Measurements from ENCODE around the gene PGAP6.
"Not testable (repeated sequence)": the region's sequence is repeated elsewhere in the genome, so short reads cannot be mapped to it uniquely, and the experiment has no call there.

Gene PGAP6

DNA sequence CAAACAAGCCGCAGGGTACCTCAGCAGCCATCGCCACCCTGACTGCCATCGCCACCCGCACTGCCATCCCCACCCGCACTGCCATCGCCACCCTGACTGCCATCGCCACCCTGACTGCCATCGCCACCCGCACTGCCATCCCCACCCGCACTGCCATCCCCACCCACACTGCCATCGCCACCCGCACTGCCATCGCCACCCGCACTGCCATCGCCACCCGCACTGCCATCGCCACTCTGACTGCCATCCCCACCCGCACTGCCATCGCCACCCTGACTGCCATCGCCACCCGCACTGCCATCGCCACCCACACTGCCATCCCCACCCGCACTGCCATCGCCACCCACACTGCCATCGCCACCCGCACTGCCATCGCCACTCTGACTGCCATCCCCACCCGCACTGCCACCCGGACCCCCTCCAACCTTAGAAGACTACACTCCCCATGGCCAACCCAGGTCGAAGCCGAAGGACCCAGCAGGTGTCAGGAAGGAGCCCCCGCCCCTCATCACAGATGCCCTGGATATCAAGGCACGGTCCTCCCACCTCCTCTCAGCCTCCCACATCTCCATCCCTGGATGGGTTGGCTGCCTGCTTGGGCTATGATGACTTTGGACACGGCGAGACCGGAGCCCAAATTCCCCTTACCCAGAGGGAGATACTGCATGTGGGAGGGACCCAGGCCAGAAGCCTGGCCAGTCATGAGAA, 3.5 kb downstream of the PGAP6 start:
- not testable (repeated sequence) for DNase-seq (ENCODE audit: low read depth)

DNA sequence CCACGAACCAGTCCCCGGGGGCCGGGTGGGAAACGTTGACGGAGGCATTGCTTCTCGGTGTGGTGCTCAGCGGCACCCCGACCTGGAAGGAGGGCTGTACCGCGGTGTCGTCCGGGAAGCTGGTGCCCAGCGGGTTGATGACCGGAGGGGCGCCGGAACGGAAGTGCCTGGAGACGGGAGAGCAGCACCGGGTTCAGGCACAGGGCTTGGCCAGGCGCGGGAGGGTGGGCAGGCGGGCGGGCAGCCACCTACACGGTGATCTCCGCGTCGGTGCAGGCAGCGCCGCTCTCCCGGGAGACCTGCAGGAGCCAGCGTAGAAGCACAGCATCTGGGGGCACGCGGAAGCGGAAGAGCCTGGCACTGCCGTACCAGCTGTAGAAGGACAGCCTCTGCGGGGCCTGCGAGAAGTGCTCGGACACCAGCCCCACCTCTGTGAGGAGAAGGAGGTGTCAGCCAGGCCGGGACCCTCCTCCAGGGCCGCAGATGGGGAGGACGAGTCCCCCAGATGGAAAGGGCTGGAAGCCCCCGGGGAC, 4.3 kb downstream of the PGAP6 start:
- DNase-seq (ENCODE audit: low read depth): no peak

DNA sequence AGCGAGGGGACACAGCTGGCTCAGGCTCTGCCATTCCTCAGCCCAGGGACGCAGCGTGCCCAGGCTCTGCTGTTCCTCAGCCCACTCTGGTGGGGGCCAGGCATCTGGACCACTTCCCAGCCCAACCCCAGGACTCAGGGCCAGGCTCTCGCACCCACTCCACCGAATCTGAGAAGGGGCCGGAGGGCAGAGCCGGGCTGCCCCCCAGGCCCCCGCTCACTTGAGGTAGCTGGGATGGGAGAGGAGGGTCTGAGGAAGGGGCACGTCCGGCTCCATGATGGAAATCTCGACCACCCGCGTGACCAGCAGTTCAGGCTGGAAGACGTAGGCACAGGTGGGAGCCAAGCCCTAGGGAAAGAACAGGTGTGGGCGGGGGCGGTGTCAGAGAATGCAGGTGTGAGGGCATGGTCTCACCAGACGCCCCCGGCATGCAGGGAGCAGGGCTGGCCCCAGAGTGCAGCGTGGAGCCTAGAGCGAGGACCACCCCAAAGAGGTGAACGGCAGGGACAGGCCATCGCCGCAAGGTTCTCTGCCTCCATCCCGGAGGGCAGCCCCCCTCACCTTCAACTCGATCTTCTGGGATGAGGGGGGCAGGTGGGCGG, 4.9 kb downstream of the PGAP6 start:
- no peak for DNase-seq (ENCODE audit: low read depth)

DNA sequence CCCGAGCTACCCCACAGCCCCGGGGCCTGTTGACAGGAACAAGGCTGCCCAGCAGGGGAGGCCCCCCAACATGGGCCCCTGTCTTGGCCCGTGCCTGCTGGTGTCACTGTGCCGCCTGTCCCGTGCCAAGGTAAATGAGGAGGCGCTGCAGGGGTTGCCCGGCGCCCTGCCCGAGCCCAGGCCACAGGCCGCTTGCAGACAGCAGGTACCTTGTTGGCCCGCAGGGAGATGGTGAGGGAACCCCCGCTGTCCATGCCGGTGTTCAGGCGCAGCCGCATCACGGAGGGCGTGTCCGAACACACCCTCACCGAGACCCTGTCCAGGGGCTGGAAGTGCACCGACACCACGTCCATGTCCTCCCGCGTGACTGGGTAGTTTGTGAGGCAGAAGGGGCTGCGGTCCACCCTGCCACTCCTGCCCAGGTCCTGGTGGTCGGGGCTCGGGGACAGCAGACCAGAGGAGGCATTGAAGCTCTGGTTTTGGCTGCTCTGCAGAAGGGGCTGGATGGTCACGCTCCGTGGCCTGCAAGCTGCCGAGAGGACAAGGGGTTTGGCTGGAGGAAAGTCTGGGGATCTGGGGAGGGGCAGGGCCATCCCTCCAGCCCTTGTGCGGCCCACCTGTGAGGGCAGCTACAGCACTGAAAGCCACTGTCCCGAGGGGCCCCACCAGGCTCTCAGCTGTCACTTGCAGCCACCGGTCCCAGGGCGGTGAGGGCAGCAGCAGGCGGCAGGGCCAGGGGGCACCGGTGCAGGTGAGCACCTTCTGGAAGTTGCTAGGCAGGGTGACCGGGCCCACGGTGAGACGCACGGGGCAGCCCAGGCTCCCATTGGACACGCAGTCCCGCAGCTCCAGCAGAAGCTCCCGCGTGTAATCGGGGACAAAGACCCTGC, 5.6 kb downstream of the PGAP6 start:
- no peak for DNase-seq (ENCODE audit: low read depth)

DNA sequence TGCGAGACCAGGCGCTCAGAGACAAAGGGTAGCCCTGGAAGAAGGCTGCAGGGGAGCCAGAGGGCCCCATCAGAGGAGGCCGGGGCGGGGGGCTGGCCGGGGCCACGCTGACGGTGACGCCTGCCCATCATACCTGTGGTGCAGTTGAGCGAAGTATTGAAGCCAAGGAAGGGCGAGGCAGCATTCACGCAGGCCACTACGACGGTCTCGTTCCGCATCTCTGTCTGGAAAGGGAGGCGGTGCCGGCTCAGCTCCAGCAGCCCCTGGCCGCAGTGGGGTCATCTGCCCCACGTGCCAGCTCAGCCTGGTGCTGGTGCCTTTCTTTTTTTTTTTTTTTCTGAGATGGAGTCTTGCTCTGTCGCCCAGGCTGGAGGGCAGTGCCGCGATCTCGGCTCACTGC, 6.6 kb downstream of the PGAP6 start:
- DNase-seq (ENCODE audit: low read depth): no peak

DNA sequence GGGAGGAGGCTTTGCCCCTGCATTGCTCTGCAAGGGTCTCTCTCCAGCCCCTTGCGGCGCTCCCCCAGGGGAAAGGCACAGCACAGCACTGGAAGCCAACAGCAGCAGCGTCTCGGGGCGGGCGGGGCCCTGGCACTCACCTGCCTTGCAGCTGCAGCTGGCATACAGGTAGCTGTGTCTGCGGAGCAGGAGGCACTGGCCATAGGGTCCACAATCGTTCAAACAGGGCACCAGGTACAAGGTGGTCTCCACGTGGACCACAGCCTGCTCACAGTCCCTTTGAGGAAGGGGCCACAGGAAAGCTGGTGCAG, 7.2 kb downstream of the PGAP6 start:
- no peak for DNase-seq (ENCODE audit: low read depth)

DNA sequence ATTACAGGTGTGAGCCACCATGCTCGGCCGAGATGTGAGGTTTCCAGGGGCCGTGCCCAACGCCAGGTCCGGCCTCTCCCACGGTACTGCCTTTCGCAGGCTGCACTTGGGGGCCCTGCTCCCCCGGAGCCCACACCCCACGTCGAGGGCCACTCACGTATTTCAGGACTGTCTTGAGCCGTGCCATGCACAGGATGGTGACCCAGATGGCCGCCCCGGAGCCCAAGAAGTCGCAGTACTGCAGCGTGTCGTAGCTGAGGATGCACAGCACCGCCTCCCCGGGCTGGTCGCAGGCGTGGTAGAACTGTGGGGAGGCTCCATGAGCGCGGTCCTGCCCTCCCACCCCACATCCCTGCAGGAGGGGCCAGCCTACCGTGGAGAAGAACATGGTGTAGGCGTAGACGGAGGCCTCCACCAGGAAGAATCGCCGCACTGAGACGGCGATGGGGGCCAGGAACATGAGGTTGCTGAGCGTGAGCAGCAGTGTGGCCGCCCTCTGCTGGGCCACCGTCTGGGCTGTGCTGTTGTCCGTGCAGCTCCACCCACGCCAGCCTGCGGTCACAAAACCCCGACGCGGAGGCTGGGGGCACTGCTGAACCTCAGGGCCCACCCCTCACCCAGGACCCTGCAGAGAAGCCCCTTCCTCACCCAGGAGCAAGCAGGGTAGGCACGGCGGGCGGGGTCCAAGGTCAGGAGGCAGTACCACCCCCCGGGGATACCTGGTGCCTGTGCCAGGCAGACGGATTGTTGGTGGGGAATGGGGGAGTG, 7.7 kb downstream of the PGAP6 start:
- no peak for DNase-seq (ENCODE audit: low read depth)

DNA sequence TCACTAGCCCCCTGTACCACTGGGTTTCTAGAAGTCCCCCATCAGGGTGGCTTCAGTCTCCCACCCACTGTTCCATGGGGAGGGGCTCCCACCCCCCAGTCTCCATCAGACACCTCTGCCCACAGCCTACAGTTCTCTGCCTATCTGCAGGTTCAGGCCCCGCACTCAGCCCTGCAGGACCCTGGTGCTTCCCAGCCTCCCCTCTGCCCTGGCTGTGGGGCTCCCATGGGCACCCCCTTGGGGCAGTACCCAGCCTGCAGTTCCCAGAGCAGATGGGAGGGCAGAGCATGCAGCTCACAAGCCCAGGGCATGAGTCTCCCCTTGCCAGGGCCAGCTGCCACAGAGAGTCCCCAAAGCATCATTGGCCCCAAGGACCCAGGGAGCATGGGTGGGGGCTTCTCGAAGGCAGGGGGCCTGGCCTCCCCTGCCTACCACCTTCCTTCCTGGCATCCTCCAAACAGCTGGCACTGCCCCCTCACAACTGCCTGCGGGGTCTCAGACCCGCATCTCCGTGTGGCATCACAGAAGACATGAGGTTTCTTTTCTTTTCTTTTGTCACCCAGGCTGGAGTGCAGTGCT, 8.7 kb downstream of the PGAP6 start:
- no peak for DNase-seq (ENCODE audit: low read depth)

DNA sequence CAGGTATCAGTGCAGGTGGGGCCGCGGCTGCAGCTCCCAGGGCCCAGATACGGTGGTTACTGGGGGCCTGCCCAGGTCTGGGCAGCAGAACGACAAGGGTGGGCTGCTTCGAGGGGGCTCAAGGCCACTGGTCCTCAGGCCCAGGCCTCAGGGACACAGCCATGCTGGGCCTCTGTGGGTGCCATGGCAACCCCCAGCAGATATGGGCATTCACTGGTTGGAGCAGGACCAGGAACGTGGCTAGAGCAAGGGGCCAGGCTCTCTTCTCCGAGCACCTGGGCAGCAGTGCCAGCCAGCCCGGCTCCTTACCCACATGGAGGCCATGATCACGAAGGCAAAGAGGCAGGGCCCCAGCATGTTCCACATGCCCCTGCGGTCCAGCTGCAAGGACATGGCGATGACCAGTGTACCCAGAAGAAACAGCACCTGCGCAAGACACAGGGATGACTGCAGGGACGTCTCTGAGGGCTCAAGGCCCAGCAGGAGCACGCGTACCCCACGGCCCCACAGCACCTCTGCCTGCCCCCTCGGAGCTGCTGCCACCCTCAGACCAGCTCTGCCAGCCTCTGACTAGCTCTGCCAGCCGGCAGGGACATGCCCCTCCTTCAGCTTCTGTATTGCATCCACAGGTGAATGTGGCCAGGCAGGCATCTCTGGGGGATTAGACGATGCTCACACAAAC, 9.3 kb downstream of the PGAP6 start:
- no peak for DNase-seq (ENCODE audit: low read depth)

DNA sequence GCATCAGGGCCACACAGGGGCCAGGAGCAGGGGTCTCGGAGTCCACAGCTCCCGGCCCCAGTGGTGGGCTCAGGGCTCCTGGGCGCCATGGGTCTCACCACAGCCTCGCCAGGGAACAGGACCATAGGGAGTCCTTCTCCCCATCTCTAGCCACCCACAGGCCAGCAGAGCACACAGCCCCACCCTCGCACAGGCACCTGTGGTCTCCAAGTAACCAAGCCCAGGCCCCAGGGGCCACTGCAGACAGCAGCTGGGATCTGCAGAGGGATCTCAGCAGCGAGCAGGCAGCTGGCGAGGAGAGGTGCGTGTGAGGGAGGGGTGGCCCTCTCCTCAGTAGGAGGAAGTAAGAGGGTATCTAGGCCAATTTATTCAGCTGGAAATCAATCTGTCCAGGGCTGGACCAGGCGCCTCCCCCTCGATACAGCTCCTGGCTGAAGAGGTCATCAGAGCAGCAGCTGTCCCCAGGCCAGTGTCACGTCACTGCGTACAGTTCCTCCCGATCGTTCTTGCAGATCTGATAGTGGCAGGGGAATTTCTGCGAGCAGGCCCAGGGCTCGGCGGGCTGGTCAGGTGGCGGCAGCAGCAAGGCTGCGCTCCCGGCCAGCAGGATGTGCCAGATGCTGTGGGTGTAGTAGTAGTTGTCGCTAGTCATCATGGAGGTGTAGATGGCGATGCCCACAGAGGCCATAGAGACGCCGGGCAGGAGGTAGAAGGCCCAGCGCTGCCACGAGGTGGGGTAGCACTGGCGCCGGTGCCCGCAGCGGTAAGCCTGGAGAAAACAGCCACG, 10.1 kb downstream of the PGAP6 start:
- no peak for DNase-seq (ENCODE audit: low read depth)

DNA sequence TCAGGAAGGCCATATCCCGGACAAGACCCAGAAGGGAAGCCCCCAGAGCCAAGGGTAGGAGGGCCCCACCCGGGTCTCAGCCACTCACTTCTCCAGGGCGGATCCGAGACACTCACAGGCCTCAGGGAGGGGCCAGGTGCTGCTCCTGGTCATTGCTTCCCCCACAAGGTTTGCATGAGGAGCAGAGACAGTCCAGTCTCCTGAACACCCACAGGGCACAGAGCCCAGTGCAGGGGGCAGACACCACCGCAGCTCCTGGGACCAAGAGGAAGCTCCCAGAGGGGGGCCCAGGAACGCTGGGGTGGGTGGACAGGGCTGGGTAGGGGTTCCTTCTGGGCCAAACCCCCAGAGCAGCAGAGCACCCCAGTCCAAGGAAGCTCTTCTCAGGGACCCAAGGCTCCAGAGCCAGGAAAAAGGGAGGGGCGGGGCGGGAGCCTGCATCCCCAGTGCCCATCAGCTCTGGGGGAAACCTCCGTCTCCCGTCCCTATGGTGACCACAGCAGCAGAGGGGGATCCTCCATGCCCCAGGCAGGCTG, 10.7 kb downstream of the PGAP6 start:
- no peak for DNase-seq (ENCODE audit: low read depth)

DNA sequence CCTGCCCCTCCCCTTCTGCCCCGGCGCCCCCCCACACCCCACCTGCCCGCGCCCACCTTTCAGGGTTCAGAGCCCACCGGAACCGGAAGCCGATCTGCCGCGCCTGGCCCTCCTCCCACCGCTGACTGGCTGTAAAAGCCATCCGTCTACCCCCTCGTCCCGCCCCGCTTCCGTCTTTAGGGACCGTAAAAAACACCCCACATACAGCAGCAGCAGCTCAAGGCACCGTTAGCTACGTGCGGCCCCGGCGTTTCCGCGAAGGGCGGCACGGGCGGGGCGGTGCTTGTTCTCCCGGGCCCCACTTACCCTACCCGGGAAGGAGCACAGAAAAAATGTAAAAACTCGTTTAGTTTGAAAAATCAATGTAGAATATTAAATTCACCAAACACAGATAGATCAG, 11.3 kb downstream of the PGAP6 start, which contains the start of gene MRPL28:
TSS of gene MRPL28 (minus strand) at position 96 of the 400 bp plus-strand sequence. CDS start 320 bp downstream, outside the sequence.
- DNase-seq (ENCODE audit: low read depth): peak; percentile 86

DNA sequence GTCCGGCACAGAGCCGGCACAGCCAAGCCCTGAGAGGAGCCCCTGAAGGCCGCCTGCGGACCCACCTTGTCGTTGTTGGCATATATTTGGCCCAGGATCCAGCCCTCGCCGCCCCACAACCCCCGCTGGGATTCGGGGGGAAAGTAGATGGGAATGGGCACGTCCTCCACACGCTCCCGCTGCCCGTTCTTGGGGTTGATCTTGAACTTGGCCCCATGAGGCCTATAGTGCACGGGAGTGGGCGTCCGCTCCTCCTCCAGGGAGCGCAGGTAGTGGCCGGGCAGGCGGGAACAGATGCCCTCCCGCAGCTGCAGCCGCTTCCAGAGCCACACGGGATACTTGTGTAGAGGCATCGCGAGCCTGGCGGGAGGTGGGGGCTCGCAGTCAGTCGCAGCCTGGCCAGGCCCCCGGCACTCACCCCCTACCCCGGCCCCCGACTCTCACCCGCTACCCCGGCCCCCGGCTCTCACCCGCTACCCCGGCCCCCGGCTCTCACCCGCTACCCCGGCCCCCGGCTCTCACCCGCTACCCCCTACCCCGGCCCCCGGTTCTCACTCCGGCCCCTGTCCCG, 11.8 kb downstream of the PGAP6 start:
- DNase-seq (ENCODE audit: low read depth): no peak

DNA sequence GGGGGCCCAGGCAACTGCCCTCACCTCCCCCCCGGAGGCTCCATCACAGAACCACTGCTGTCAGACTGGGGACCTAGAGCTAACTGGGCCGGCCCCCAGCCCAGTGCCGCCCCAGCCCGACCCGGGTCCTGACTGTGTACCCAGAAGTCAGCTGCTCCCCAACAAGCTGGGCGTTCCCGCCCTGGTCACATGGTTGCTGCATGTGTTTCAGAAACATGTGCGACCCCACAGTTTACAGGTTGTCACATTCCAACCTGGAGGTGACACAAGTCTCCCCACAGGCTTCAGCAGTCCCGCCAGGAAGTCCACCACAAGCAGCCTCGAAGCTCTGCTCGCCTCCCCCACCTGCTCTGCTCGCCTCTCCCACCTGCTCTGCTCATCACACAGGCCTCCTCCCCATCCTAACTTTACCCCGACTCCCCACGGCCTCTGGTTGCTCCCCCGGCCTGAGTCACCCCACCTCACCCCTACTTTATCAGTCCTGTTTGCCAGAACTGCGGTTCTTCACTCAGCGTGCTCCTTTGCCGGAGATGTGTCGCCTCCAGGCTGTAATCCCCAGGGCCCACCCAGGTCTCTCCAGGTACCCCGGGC, 12.4 kb downstream of the PGAP6 start:
- no peak for DNase-seq (ENCODE audit: low read depth)

DNA sequence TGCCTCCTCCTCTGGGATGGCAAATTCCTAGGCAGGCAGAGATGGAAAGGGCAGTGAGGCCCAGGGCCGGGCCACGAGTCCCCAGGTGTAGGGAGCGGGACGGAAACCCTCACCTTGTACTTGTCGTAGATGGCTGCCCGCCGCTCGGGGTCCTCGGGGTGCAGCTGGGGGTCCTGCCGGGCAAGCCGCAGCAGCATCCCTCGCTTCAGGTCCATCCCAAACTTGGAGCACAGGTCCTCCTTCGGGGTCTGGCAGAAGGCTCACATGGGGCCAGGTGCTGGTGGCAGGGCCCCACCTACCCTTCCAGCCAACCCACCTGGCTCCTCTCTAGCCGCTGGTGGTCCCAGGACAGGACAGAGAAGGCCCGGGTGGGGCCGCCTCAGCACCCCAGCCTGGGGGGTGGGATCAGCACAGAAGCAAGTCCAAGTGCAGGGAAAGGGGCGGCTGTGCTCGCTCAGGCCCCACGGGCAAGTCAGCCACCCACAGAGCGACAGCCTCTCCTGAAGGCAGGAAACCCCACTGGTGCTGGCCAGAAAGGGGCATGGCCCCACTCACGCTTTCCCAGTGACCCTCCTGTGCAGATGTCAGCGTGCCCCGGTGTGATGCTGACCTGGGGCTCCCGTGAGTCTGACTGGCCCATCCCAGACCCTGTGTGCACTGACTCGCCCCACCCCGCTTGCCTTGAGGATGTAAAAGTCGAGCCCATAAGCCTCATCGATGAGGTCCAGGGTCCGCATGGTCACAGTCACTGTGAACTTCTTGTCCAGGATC, 13.2 kb downstream of the PGAP6 start:
- DNase-seq (ENCODE audit: low read depth): no peak

DNA sequence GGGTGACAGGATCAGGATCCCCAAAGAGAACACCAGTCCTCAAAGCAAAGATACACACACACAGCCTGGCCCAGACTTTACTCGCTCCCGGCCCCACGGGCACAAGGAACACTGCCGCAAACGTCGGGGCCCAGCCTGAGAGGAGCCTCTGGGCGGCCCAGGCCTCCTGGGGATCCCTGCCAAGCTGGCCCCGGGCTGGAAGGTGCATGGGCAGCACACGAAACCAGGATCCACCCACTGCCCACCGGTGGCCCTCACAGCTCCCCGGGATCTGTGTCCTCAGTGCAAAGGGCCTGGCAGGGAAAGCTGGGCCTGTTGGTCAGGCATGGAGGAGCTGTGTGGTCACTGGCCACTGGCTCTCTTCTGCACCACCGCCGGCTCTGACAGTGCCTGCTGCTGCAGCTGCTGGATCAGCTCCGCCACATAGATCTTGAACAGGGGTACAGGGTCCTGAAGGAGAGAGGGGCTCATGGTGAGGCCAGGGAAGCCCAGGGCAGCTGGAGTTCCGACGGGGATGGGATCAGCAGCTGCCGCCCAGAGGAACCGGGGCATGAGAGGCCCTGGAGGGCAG, 14.4 kb downstream of the PGAP6 start:
- no peak for DNase-seq (ENCODE audit: low read depth)

DNA sequence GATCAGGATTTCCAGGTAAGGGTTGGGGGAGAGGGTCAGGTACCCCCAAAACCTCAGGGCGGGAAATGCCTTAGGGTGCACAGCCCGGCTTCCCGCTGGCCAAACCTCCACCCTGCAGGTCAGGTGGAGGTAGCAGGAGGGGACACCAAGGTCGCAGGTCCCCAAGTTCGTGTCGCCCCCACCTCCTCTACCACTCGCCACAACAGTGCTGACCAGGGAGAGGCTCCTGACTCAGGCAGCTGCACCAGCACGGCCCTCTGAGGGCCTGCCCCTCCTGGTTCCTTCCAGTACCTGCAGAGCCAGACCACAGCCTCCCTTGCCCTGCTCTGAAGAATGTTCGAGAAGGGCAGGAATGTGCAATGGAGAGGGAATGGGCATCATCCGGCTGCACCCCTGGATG, 15.3 kb downstream of the PGAP6 start:
- DNase-seq (ENCODE audit: low read depth): no peak
